ENCODE measurements around the gene COQ9.

DNA sequence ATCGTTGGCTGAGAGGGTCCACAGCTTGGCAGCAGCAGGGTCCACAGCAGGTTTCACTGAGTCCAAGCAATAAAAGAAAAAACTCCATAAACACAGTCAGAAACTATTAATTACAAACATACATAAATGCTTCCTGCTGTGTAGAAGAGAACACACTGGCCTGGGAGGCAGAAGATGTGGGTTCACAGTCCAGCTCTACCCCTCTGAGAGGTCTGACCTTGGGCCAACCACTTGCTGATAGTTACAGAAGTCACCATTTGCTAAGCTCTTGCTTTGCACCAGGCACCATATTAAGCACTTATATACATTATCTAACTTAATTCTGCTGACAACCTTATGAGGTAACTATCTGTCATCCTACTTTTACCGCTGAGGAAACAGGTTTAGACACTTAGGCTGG, 14.8 kb upstream of the COQ9 start:
- TF ChIP-seq, protein P1, sequence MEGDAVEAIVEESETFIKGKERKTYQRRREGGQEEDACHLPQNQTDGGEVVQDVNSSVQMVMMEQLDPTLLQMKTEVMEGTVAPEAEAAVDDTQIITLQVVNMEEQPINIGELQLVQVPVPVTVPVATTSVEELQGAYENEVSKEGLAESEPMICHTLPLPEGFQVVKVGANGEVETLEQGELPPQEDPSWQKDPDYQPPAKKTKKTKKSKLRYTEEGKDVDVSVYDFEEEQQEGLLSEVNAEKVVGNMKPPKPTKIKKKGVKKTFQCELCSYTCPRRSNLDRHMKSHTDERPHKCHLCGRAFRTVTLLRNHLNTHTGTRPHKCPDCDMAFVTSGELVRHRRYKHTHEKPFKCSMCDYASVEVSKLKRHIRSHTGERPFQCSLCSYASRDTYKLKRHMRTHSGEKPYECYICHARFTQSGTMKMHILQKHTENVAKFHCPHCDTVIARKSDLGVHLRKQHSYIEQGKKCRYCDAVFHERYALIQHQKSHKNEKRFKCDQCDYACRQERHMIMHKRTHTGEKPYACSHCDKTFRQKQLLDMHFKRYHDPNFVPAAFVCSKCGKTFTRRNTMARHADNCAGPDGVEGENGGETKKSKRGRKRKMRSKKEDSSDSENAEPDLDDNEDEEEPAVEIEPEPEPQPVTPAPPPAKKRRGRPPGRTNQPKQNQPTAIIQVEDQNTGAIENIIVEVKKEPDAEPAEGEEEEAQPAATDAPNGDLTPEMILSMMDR (conservative IDR thresholded peaks at IDR 0.05 in 1 of 2, IDR thresholded peaks at IDR 0.05 in 1 of 2; ENCODE audit: extremely low read depth in 1 of 2, insufficient read depth in 1 of 2, low read depth in 1 of 2, low read length in 2 of 2) = no peak
- no peak for TF ChIP-seq EZH2 (IDR thresholded peaks at IDR 0.05; ENCODE audit: borderline replicate concordance, low read length)
